Stimulated activated CD4-positive, alpha-beta T cell treated with anti-CD3 and anti-CD28 coated beads, Interleukin-1b, Interleukin-23, amount 100 ng/mL, for 4 hours (primary cell): ENCODE data around the gene TCOF1.

Experiments used
- DNase-seq, 2 donors: peaks; one replicate each; pipeline ENCODE4 v3.0.0-alpha.2; 2020; ENCODE audit warnings: low read depth in 2 of 2

The TCOF1 gene

GRCh38 chr5:150389531-150390266 lies 32.2 kb downstream of the TCOF1 start:
- DNase-seq, result no peak

- no peak for DNase-seq
Measured at GRCh38 chr5:150391064-150391834, 33.8 kb downstream of the TCOF1 start.

- DNase-seq, result no peak
Measured at GRCh38 chr5:150391986-150392385, 34.5 kb downstream of the TCOF1 start.

DNA sequence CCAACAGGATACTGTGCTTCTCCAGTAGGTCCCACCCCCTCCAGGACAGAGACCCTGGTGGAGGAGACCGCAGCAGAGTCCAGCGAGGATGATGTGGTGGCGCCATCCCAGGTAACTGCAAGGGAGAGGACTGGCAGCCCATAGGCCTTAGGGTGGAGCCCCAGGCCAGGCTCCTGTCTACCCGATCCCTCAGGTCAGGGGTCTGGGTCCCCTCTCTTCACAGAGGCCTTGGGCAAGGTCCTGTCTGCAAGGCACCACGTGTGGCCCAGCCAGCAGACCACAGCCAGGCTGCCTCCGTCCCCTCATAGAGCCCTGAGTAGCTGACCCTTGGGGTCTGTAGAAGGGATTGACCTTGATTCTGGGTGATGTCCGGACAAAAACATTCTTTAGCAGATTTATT lies 35.2 kb downstream of the TCOF1 start:
- no peak for DNase-seq

DNA sequence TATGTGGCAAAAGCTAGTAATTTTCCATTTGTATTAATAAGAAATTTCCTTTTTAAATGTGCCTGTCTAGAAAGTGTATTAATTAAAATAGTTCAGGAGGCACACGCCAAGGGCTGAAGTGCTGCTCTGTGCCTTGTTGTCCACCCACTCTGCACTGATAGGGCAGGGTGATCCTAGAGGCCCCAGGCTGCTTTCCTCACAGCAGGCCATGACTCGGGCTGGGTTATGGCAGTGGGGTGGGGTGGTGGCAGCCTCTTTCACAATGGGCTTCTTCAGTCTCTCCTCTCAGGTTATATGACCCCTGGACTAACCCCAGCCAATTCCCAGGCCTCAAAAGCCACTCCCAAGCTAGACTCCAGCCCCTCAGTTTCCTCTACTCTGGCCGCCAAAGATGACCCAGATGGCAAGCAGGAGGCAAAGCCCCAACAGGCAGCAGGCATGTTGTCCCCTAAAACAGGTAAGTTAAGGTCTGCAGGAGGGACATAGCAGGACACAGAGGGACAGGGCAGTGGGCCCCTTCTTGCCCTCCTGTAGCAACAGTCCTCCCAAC lies 35.7 kb downstream of the TCOF1 start:
- DNase-seq, result no peak

GRCh38 chr5:150394131-150394530 lies 36.6 kb downstream of the TCOF1 start:
- DNase-seq, result no peak

DNA sequence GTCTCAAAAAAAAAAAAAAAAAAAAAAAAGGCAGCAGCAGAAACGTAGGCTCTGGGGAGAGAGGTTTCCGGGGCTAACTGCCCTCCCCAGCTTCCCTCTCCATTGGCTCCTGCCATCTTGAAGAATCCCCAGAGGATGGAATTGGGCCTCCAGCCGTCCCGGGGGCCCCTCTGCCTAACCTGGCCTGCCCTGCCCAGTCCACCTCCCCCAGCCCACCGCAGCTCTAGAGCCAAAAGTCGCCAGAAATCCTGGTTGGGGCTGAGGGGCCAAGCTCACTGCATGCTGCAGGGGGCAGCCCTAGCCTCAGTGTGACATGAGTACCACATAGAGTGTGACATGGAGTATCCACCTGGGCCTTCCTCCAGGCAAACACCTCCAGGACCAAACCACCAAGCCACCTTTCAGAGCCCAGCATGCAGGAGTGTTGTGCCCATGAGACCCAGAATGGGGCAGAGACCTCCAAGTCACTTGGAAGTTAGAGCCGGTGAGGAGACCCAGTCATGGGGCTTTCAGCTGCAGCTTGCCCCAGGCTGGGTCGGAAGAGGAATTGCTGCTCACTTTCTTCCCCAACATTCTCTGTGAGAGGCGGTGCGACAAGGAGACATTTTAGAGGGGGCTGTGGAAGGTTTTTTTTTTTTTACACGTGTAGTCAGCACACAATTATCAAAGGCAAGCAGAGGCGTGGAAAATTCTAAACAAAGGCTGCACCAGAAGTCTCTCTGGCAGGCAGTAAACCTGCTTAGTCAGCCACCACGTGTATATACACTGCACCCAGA lies 37.6 kb downstream of the TCOF1 start:
- no peak for DNase-seq

DNA sequence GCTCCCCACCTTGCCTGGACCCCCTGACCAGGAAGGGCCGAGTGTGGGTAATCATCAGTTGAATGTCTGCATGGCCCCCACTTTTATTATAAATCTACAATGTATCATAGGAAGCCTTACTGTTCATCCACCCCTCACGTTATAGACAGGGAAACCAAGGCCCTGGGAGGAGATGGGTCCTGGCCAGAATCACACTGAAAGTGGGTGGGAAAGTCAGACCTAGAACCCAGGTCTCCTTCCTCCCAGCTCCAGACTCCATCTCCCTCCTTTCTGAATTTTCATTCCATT lies 38.1 kb downstream of the TCOF1 start:
- DNase-seq, result no peak

DNA sequence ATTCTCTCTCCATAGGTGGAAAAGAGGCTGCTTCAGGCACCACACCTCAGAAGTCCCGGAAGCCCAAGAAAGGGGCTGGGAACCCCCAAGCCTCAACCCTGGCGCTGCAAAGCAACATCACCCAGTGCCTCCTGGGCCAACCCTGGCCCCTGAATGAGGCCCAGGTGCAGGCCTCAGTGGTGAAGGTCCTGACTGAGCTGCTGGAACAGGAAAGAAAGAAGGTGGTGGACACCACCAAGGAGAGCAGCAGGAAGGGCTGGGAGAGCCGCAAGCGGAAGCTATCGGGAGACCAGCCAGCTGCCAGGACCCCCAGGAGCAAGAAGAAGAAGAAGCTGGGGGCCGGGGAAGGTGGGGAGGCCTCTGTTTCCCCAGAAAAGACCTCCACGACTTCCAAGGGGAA lies 38.8 kb downstream of the TCOF1 start:
- no peak for DNase-seq

- DNase-seq, result no peak
Measured at GRCh38 chr5:150397146-150397781, 39.8 kb downstream of the TCOF1 start.

DNA sequence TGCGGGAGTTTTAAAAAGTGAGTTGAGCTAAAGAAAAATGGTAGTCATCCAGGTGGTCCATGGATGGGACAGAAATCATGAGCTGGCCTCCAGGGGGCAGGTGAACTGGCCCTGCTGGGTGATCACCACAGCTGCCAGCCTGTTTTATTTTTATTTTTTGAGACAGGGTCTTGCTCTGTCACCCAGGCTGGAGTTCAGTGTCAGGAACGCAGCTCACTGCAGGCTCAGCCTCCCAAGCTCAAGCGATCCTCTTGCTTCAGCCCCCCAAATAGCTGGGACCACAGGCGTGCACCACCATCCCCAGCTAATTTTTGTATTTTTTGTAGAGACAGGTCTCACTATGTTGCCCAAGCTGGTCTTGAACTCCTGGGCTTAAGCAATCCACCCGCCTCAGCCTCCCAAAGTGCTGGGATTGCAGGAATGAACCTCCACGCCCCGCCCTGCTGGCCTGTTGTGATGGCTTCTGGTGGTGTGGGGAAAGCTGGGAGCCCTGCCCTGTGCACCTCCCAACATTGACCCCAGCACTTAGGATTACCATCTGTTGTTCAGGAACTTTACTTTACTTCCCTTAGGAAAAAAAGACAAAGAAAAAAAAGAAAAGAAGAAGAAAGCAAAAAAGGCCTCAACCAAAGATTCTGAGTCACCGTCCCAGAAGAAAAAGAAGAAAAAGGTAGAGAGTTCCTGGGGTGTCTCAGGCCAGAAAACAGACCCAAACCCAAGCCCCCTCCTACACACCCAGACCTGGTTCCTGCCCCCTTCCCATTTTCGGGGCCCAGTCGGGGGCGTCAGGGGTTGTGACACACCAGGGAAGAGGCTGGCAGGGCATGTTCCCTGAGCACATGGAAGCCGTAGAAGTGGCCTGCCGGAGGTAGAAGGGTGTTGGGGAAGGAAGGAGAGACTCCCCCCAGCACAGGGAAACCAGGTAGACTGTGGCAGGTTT lies 40.6 kb downstream of the TCOF1 start:
- no peak for DNase-seq

GRCh38 chr5:150398722-150399523 lies 41.4 kb downstream of the TCOF1 start:
- no peak for DNase-seq

GRCh38 chr5:150399524-150400211 lies 42.2 kb downstream of the TCOF1 start:
- DNase-seq, result no peak

DNA sequence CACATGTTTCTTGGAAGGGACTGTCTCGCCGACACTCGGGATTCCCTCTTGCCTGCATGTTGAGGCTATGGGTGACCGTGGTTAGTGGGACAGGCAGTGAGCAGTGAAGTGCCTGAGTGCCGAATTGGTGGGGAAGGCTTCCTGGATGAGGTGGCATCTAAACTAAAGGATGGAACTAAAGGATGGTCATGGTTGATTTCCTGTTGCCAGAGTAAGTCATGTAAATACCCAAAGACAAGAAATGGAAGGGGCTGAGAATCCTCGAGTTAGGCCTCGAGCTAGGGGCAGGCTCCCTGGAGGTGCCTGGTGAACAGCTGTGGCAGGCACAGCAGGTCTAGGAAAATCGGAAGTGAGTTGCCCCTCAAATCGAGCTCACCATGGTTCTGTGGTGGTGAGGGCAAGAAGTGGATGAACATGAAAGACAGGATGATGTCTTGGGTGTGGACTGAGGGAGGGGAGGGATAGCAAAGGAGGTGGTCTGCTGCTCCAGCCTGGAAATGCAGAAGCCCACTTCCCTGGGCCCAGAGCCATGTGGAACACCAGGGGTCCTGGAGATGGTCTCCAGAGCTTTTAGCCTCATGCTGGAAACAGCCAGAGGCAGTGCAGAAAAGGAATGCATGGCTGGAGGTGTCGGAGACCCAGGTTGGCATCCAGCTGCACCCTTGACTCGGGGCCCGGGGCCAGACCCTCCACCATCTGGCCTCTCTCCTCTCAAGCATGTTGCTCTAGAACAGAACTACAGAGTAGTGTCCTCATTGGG lies 43.0 kb downstream of the TCOF1 start:
- no peak for DNase-seq

DNA sequence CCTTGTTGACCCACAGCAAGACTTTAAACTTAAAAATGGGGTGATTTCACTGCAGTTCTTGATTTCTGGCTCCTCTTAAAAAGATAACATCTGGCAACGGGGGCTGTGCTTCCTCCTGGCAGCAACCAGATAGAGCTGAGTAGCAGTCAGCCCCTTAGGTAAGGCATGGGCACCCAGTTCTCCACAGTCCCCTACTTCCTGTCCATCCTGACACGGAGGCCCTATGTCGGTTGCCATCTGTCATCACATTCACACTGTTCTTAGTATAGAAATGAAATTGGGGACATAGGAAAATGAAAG lies 43.5 kb downstream of the TCOF1 start:
- DNase-seq, result no peak

DNA sequence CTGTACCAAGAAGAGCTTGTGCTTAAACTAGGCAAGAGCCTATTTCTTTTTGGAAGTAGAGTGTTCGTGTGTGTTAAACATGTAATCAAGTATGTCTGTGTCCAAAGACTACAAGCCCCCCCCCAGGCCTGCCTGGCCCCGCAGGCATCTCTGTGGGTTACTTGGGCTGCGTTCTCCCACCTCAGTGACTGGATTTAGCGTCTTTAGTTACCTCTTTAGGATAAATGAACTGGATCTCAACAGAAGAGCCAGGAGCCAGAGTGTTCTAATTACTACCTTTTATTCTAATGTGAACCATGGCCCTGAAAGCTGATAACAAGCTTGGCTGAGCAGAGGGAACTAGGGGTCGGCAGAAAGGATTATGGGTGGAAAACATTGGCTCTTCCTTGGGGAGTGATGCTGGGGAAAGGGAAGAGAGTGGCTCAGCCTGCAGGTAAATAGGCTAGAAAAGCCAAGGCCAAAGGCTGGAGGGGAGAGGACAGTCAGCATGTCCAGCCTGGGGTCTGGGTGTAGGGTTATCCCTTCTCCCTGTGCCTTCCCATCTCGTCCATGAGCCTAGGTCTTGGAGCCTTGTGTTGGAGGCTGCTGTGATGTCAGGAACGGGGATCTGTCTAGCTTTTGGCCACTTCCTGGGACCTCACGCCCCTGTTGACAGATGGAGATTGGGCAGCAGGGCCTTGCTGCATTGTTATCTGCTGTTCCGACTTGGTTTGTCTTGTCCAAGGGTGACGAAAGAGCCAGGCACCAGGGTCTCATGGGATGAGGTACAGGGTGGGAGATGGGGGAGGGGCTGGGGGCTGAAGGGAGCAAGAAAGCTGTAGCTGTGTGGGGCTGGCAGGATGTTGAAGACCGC lies 44.1 kb downstream of the TCOF1 start:
- DNase-seq, result no peak

- DNase-seq, result no peak
Measured at GRCh38 chr5:150402229-150402773, 44.8 kb downstream of the TCOF1 start.

GRCh38 chr5:150402901-150403342 lies 45.4 kb downstream of the TCOF1 start:
- DNase-seq, result no peak
